Spinal cord (tissue), 10 donors: Measurements from ENCODE around the gene SCG3. TPM values are rescaled to one million over a fixed set of nuclear protein-coding genes. Genes with fewer than 3 reads are reported as not detected.
A peak's percentile ranks its signal among the peaks of the same experiment; 100 is the strongest.

Experiments used
- DNase-seq, 6 donors: peaks; one replicate each; pipeline versions ENCODE4 v3.0.0 to v3.0.0-alpha.2; 2013 to 2015; ENCODE audit warnings: low spot score in 6 of 6, low read depth in 4 of 6
- H3K27ac ChIP-seq: one replicate; pipeline ENCODE4 v1.5.1; 2013; ENCODE audit warnings: low read depth, low read length, control low read depth
- H3K27me3 ChIP-seq: one replicate; pipeline ENCODE4 v1.6.1; 2013; ENCODE audit warnings: low read length; ENCODE audit not compliant: control insufficient read depth, insufficient read depth
- H3K36me3 ChIP-seq: one replicate; pipeline ENCODE4 v1.6.1; 2013; ENCODE audit warnings: low read length; ENCODE audit not compliant: control insufficient read depth, insufficient read depth
- H3K4me1 ChIP-seq: one replicate; pipeline ENCODE4 v1.6.1; 2013; ENCODE audit warnings: low read length; ENCODE audit not compliant: control insufficient read depth, insufficient read depth
- H3K4me3 ChIP-seq: one replicate; pipeline ENCODE4 v1.5.1; 2013; ENCODE audit warnings: low read depth, low read length, control low read depth
- H3K9me3 ChIP-seq: one replicate; pipeline ENCODE4 v1.6.1; 2013; ENCODE audit warnings: low read length; ENCODE audit not compliant: control insufficient read depth, insufficient read depth
- WGBS: methylation state at CpG from one replicate; pipeline ENCODE4 v1.1.5; 2013; ENCODE audit warnings: missing lambda C conversion rate; ENCODE audit not compliant: insufficient coverage; 5-methylcytosine and 5-hydroxymethylcytosine counted together
- polyA plus RNA-seq, 2 donors: library from polyadenylated mRNA; unstranded; fragments of 120-200 nt; gene quantifications; one replicate each; pipeline ENCODE4 v1.2.1, GENCODE V29; 2013; ENCODE audit not compliant: insufficient read length in 2 of 2
- total RNA-seq, 2 donors: library from RNA; depleted of rRNA in 1 of 2; stranded (reverse); fragments of 120-200 nt in 1 of 2; fragments of >200 nt in 1 of 2; gene quantifications; one replicate each; pipeline versions ENCODE4 v1.2.3 to v1.2.4, GENCODE V29; 2013 to 2014
- donor health status: healthy.

Gene SCG3
- total and polyA plus RNA-seq, 4 donors: 25.4 to 153 (median 86.6) TPM

DNA sequence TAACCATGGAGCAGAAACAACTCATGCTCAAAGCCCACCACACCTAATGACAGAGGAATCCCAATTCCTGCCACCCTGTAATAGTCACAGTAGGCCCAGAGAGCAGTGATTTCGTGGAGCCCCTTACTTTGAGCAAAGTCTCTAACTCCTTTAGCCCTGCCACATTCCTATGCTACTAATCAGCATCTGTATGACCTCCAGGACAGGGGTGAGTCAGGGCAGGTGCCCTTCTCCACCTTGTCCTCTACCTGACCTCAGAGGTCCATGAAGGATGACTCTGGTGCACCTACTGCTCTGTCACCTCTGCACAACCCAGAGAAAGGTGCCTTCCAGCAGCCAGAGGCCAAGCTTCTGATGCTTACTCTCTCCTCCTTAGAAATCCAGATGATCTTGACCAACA lies 6.1 kb upstream of the SCG3 start:
- H3K36me3 ChIP-seq: no peaks in the 10 kb centered on the region
- no peak for DNase-seq
- WGBS: 79% methylated on average over 1 of the region's 1 CpG
- H3K9me3 ChIP-seq: no peaks in the 10 kb centered on the region
- no peak overlapping the region for H3K4me3 ChIP-seq
- peaks cover 6% of the 10 kb centered on the region for H3K4me1 ChIP-seq
- H3K27ac ChIP-seq: no peak overlapping the region
- no peaks in the 10 kb centered on the region for H3K27me3 ChIP-seq

DNA sequence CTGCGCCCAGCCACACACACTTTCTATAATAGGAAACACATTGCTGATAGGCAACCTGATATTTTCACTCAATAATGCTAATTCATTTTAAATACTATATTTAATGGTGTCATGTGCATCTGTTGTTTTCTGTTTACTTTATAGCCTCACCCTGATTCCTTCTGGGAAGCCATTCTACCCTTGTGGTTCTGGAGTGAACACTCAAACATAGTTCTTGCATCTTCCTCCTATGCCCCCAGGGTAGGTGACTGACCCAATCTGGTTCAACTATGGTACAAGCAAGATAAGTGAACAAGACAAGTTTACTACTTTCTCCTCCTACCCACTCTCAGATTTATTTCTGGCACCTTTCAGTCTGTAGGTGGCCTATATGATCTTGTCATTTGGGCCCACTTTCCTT lies 4.3 kb upstream of the SCG3 start:
- DNase-seq: no peak
- Histone ChIP-seq H3K4me1 (peaks cover 12% of the 10 kb centered on the region), H3K27ac (no peak overlapping the region)

DNA sequence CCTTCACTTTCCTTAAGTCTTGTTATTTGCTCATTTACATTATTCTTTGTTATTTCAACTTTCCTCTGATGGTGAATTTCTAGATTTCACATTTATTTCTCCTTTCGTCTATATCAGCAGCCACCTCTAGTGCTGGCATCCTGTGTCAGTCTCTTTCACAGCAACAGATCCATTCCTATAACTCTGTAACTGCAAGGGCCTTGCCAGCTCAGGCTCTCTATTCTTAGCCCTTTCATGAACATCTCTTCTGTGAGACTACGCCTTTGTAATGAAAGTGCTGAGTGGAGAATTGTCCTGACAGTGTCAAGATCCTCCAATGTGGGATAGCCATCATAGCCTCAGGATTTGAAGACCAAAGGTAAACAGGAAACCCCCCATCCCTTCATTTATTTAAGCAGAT lies 3.9 kb upstream of the SCG3 start:
- peak in 1 of 6 donors; percentile 17 for DNase-seq
- H3K27ac ChIP-seq: no peak overlapping the region
- 71% methylated on average over 1 of the region's 2 CpGs for WGBS
- no peaks in the 10 kb centered on the region for H3K27me3 ChIP-seq
- H3K4me3 ChIP-seq: no peak overlapping the region
- H3K4me1 ChIP-seq: peaks cover 8% of the 10 kb centered on the region
- H3K36me3 ChIP-seq: no peaks in the 10 kb centered on the region
- H3K9me3 ChIP-seq: no peaks in the 10 kb centered on the region

More for the DNA sequence above, 4.3 kb upstream of the SCG3 start:
- no peaks in the 10 kb centered on the region for H3K9me3 ChIP-seq
- H3K4me3 ChIP-seq: no peak overlapping the region
- no CpG with 5 or more reads among the region's 1 CpG for WGBS
- H3K36me3 ChIP-seq: no peaks in the 10 kb centered on the region
- no peaks in the 10 kb centered on the region for H3K27me3 ChIP-seq

DNA sequence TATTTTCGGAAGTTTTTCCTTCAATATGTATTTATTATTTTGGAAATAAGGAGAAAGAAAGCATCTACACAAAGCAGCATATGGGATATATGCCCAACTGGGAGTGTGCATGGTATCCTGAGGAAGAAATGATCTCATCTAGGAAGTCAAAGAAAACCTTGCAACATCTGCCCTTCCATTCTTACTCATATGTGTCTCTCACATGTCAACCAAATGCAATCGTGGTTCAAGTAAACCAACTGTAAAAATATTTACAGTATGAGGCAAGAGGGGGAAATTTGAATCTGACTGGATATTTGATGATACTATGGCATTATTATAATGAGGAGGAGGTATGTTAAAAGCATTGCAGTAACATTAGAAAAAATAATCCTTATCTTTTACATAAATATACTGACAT lies 3.2 kb upstream of the SCG3 start:
- no CpG with 5 or more reads among the region's 2 CpGs for WGBS

DNA sequence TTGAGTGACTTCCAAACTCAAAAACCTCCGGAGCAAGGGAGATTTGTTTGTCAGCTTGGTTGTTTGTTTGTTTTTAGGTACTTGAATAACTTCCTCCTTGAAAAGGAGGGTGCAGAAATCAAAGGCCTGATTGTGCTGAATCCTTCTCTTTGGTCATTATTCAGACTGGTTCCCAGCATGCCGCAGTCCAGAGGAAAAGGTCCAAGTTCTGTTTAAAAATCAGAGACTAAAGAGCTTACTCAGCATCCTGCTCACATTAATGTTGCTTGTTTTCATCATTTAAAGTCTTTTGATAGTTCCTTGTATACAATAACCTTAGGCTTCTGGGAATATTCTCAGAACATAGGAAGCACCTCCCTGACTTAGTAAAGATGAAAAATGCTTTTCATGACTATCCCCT lies 982 bp upstream of the SCG3 start:
- no CpG with 5 or more reads among the region's 2 CpGs for WGBS
- Histone ChIP-seq H3K27me3 (no peaks in the 10 kb centered on the region), H3K4me3 (peak overlapping the region; percentile 38), H3K9me3 (no peaks in the 10 kb centered on the region), H3K36me3 (peaks cover 3% of the 10 kb centered on the region), H3K4me1 (peaks cover 7% of the 10 kb centered on the region), H3K27ac (peak overlapping the region; percentile 83)
- DNase-seq: peak in 4 of 6 donors; percentile 4 to 59 (median 35)

More for the DNA sequence above, 3.2 kb upstream of the SCG3 start:
- Histone ChIP-seq H3K36me3 (no peaks in the 10 kb centered on the region), H3K27ac (no peak overlapping the region), H3K4me1 (peaks cover 7% of the 10 kb centered on the region), H3K9me3 (no peaks in the 10 kb centered on the region), H3K4me3 (no peak overlapping the region), H3K27me3 (no peaks in the 10 kb centered on the region)
- no peak for DNase-seq

DNA sequence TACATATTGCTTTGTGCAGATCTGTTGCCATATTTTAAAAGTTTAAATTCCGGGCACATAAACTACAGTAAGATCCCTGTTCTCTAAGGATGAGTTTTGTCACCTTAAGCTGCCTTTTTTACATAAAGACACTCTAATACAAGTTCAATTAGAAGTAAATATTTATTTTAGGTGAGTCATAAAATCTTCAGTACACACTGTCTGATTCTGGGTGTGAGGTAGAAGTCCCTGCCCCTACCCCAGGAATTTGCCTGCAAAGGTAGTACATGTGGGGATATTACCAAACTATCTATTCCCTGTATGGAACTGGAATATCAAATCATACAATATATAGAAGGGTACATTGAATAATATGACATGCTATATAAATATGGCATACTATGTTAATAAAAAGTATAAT lies 6.3 kb downstream of the SCG3 start:
- Histone ChIP-seq H3K4me1 (no peaks in the 10 kb centered on the region), H3K27me3 (no peaks in the 10 kb centered on the region), H3K9me3 (no peaks in the 10 kb centered on the region), H3K27ac (no peak overlapping the region), H3K4me3 (no peak overlapping the region), H3K36me3 (peaks cover 14% of the 10 kb centered on the region)
- DNase-seq: no peak
- WGBS: no CpG with 5 or more reads among the region's 1 CpG

DNA sequence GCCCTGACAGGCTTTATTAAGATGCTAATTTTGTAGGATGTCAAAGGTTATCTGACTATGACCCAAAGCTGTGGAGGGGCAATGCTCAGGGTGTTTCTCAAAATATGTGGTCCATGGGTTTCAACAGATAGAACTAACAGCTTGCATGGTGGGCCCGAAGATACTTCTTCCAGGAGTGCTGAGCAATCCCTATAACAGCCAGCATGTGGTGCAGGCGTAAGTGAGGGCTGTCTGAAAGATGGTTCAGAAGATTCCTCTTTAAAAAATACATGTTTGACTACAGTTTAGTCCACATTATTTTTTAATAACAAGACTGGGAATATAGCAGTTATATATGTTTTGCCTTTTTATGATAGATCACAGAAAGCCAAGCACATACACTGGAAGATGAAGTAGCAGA lies 7.6 kb downstream of the SCG3 start:
- Histone ChIP-seq H3K9me3 (no peaks in the 10 kb centered on the region), H3K36me3 (peaks cover 14% of the 10 kb centered on the region), H3K27me3 (no peaks in the 10 kb centered on the region), H3K4me1 (no peaks in the 10 kb centered on the region), H3K27ac (no peak overlapping the region), H3K4me3 (no peak overlapping the region)
- DNase-seq: no peak
- no CpG with 5 or more reads among the region's 2 CpGs for WGBS

DNA sequence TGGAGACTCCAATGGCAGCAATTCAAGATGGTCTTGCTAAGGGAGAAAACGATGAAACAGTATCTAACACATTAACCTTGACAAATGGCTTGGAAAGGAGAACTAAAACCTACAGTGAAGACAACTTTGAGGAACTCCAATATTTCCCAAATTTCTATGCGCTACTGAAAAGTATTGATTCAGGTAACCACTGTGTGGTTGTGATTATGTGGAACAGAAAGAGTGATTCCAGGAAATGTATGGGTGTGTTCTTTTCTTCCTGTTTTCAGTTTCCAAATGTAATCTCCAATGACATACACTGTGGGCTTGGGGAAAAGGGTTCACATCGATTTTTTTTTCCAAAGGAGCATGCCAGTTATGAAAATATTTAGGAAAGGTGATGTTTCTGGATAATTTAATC lies 10.9 kb downstream of the SCG3 start:
- H3K36me3 ChIP-seq: peaks cover 17% of the 10 kb centered on the region
- DNase-seq: no peak

DNA sequence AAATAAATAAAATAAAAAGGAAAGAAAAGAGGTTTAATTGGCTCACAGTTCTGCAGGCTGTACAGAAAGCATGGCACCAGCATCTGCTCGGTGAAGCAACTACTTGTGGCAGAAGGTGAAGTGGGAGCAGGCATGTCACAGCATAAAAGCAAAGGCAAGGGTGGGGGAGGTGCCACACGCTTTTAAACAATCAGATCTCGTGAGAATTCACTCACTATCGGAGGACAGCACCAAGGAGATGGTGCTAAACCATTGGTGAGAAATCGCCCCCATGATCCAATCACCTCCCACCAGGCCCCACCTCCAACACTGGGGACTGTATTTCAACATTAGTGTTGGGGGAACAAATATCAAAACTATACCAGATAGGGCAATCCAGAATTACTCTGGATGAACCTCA lies 15.3 kb downstream of the SCG3 start:
- no peaks in the 10 kb centered on the region for H3K27me3 ChIP-seq
- WGBS: 92% methylated on average over 1 of the region's 5 CpGs
- peaks cover 14% of the 10 kb centered on the region for H3K36me3 ChIP-seq
- DNase-seq: no peak
- no peaks in the 10 kb centered on the region for H3K4me1 ChIP-seq
- no peak overlapping the region for H3K27ac ChIP-seq
- no peak overlapping the region for H3K4me3 ChIP-seq
- no peaks in the 10 kb centered on the region for H3K9me3 ChIP-seq

More for the DNA sequence above, 10.9 kb downstream of the SCG3 start:
- H3K4me1 ChIP-seq: no peaks in the 10 kb centered on the region
- H3K4me3 ChIP-seq: no peak overlapping the region
- H3K27ac ChIP-seq: no peak overlapping the region
- no CpG with 5 or more reads among the region's 3 CpGs for WGBS
- H3K9me3 ChIP-seq: no peaks in the 10 kb centered on the region
- no peaks in the 10 kb centered on the region for H3K27me3 ChIP-seq

DNA sequence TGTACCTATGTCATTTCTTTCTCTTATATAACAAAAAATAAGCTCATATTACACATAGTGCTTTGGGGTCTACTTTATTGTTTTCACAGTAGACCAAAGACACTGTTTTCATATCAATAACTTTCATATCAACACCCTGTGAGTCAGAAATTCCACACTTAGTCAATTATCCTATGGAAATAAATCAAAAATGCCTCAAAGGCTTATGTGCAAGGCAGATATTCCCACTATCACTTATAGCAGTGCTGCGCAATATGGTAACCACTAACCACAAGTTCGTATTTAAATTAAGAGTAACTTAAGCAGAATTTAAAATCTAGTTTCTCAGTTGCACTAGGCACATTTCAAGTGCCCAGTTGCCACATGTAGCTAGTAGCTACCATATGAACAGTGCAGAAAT lies 15.9 kb downstream of the SCG3 start:
- DNase-seq: no peak
- no peak overlapping the region for H3K4me3 ChIP-seq
- H3K4me1 ChIP-seq: no peaks in the 10 kb centered on the region
- H3K27ac ChIP-seq: no peak overlapping the region
- H3K9me3 ChIP-seq: no peaks in the 10 kb centered on the region
- H3K27me3 ChIP-seq: no peaks in the 10 kb centered on the region
- no CpG with 5 or more reads among the region's 2 CpGs for WGBS
- peaks cover 15% of the 10 kb centered on the region for H3K36me3 ChIP-seq
